Fibroblast of the aortic adventitia (primary cell): ENCODE data around the gene CYB5R2. TPM values are rescaled to one million over a fixed set of nuclear protein-coding genes. Genes with fewer than 3 reads are reported as not detected.

ENCODE experiments used
- DNase-seq: peaks from one replicate; pipeline ENCODE4 v3.0.0-alpha.2; 2010; ENCODE audit warnings: low read depth
- H3K4me3 ChIP-seq: 2 replicates; pipeline ENCODE4 v1.5.1; 2011; ENCODE audit warnings: low read depth, mild to moderate bottlenecking, control low read depth, low read length, moderate library complexity
- CTCF ChIP-seq: IDR thresholded peaks from 2 replicates; pipeline ENCODE4 v1.5.1; 2011; ENCODE audit warnings: mild to moderate bottlenecking, low read length, control low read depth, inconsistent platforms; ENCODE audit not compliant: insufficient read depth
- total RNA-seq: library from RNA; depleted of rRNA; stranded (reverse); fragments of >200 nt; gene quantifications from 2 replicates; pipeline ENCODE4 v1.2.3, GENCODE V29; 2012; ENCODE audit warnings: low replicate concordance

Gene CYB5R2
- total RNA-seq, 1 donor = 11.2 TPM

GRCh38 chr11:7642747-7643146, 30.6 kb downstream of the CYB5R2 start:
- DNase-seq = no peak
- no peak overlapping the region for H3K4me3 ChIP-seq
- TF ChIP-seq CTCF = no peak

- TF ChIP-seq CTCF = no peak
- H3K4me3 ChIP-seq = no peak overlapping the region
- no peak for DNase-seq
Measured at GRCh38 chr11:7640816-7641215, 32.5 kb downstream of the CYB5R2 start.

GRCh38 chr11:7639643-7640025, 33.7 kb downstream of the CYB5R2 start:
- no peak for DNase-seq
- no peak overlapping the region for H3K4me3 ChIP-seq
- no peak for TF ChIP-seq CTCF

- no peak overlapping the region for H3K4me3 ChIP-seq
- TF ChIP-seq CTCF = no peak
- peak; percentile 82 for DNase-seq
Measured at GRCh38 chr11:7638710-7639642, 34.3 kb downstream of the CYB5R2 start.

GRCh38 chr11:7637447-7638157, 35.7 kb downstream of the CYB5R2 start:
- no peak overlapping the region for H3K4me3 ChIP-seq
- no peak for TF ChIP-seq CTCF
- DNase-seq = peak; percentile 100

GRCh38 chr11:7636350-7636749, 37.0 kb downstream of the CYB5R2 start:
- TF ChIP-seq CTCF = no peak
- no peak overlapping the region for H3K4me3 ChIP-seq
- no peak for DNase-seq
